H1 (cell line): ENCODE results near the gene KCTD16. TPM values are rescaled to one million over a fixed set of nuclear protein-coding genes. Genes with fewer than 3 reads are reported as not detected.

ENCODE experiments used
- CTCF ChIA-PET: fragments of 300-600 bp; sonication (Branson Sonifier 250); formaldehyde crosslinking; loops from one replicate; lab custom pipeline; 2021; ENCODE audit not compliant: partially characterized antibody; lab: Charles Lee
- POLR2A ChIA-PET: fragments of 300-600 bp; sonication (Branson Sonifier 250); formaldehyde crosslinking; loops from one replicate; lab custom pipeline; 2021; ENCODE audit warnings: inconsistent platforms; ENCODE audit not compliant: partially characterized antibody; lab: Charles Lee
- DNase-seq, 2 experiments: peaks; one replicate each; pipeline versions ENCODE4 v3.0.0 to v3.0.0-alpha.2; 2010 to 2022; ENCODE audit warnings: low spot score in 2 of 2, low read depth in 1 of 2, mixed read lengths in 1 of 2
- FAIRE-seq: peaks from 2 replicates; lab custom pipeline; 2011; peaks lifted over from hg19 to GRCh38; lab: Jason Lieb, UNC
- H2AFZ ChIP-seq: 2 replicates; pipeline ENCODE4 v1.8.1; 2012; ENCODE audit warnings: low read length, inconsistent platforms
- H2AK5ac ChIP-seq: 2 replicates; pipeline ENCODE4 v1.6.1; 2013; ENCODE audit warnings: low read depth, low read length
- H2BK120ac ChIP-seq: replicated peaks from 2 replicates; pipeline ENCODE3; 2013; ENCODE audit warnings: low read depth, low read length, inconsistent platforms
- H2BK12ac ChIP-seq: 2 replicates; pipeline ENCODE4 v1.6.1; 2013; ENCODE audit warnings: low read depth, low read length
- H2BK15ac ChIP-seq: 2 replicates; pipeline ENCODE4 v1.6.1; 2013; ENCODE audit warnings: low read length
- H2BK20ac ChIP-seq: 2 replicates; pipeline ENCODE4 v1.6.1; 2013; ENCODE audit warnings: low read length
- H2BK5ac ChIP-seq: 2 replicates; pipeline ENCODE4 v1.6.1; 2013; ENCODE audit warnings: low read depth, low read length
- H3K14ac ChIP-seq: 2 replicates; pipeline ENCODE4 v1.6.1; 2013; ENCODE audit warnings: inconsistent platforms; ENCODE audit not compliant: insufficient read length
- H3K18ac ChIP-seq: 2 replicates; pipeline ENCODE4 v1.6.1; 2013; ENCODE audit warnings: low read length; ENCODE audit errors: extremely low read depth
- H3K23ac ChIP-seq: 2 replicates; pipeline ENCODE4 v1.6.1; 2013; ENCODE audit warnings: inconsistent platforms; ENCODE audit not compliant: insufficient read length
- H3K23me2 ChIP-seq: 2 replicates; pipeline ENCODE4 v1.6.1; 2013; ENCODE audit warnings: low read depth, low read length
- H3K27ac ChIP-seq: 2 replicates; pipeline ENCODE4 v1.6.1; 2011; ENCODE audit warnings: low read depth, low read length, inconsistent platforms
- H3K27me3 ChIP-seq, 4 experiments: replicated peaks in 1 of 4; 1 replicate in 1 of 4; 2 replicates in 3 of 4; pipeline versions ENCODE4 v1.6.1 to v1.8.1; 2011 to 2013; ENCODE audit warnings: low read length in 3 of 4, mild to moderate bottlenecking in 3 of 4, inconsistent platforms in 2 of 4, mixed read lengths in 2 of 4, moderate library complexity in 1 of 4; ENCODE audit not compliant: control insufficient read depth in 3 of 4, insufficient read depth in 3 of 4; ENCODE audit errors: extremely low read depth in 1 of 4
- H3K36me3 ChIP-seq, 4 experiments: 2 replicates each; pipeline versions ENCODE4 v1.6.1 to v1.8.1; 2011 to 2013; ENCODE audit warnings: mild to moderate bottlenecking in 4 of 4, low read length in 3 of 4, moderate library complexity in 2 of 4, control low read depth in 1 of 4, inconsistent platforms in 1 of 4; ENCODE audit not compliant: insufficient read depth in 4 of 4, control insufficient read depth in 2 of 4
- H3K4ac ChIP-seq: replicated peaks from 2 replicates; pipeline ENCODE3; 2013; ENCODE audit warnings: low read length, low read depth, mixed read lengths, inconsistent platforms; ENCODE audit not compliant: insufficient read length
- H3K4me1 ChIP-seq, 4 experiments: replicated peaks in 1 of 4; 1 replicate in 1 of 4; 2 replicates in 3 of 4; pipeline versions ENCODE4 v1.6.1 to v1.8.1; 2011 to 2013; ENCODE audit warnings: low read length in 3 of 4, inconsistent platforms in 2 of 4, mixed read lengths in 1 of 4; ENCODE audit not compliant: insufficient read depth in 4 of 4, control insufficient read depth in 3 of 4
- H3K4me2 ChIP-seq, 2 experiments: 2 replicates each; pipeline versions ENCODE4 v1.6.1 to v1.8.1; 2011 to 2013; ENCODE audit warnings: low read depth in 2 of 2, low read length in 2 of 2, control low read depth in 1 of 2, inconsistent platforms in 1 of 2, mild to moderate bottlenecking in 1 of 2; ENCODE audit not compliant: insufficient read depth in 1 of 2
- H3K4me3 ChIP-seq, 4 experiments: fragments of 200-600, 300-600 bp in 1 of 4; sonication (generic), shearing (Covaris generic), sonication (Bioruptor Twin) in 1 of 4; 2 replicates each; pipeline versions ENCODE4 v1.5.1 to v1.8.1; 2011 to 2016; ENCODE audit warnings: low read length in 4 of 4, low read depth in 3 of 4, control low read depth in 2 of 4, inconsistent platforms in 2 of 4, mild to moderate bottlenecking in 2 of 4, mixed read lengths in 1 of 4, moderate library complexity in 1 of 4; ENCODE audit not compliant: insufficient read depth in 2 of 4; ENCODE audit errors: extremely low read depth in 1 of 4
- H3K56ac ChIP-seq: replicated peaks from 2 replicates; pipeline ENCODE3; 2013; ENCODE audit warnings: low read depth, mild to moderate bottlenecking, mixed read lengths, low read length, inconsistent platforms; ENCODE audit not compliant: insufficient read length
- H3K79me1 ChIP-seq: 2 replicates; pipeline ENCODE4 v1.6.1; 2013; ENCODE audit warnings: low read depth, low read length, control low read depth
- H3K79me2 ChIP-seq, 2 experiments: 2 replicates each; pipeline versions ENCODE4 v1.6.1 to v1.8.1; 2012 to 2013; ENCODE audit warnings: low read length in 2 of 2, mild to moderate bottlenecking in 2 of 2, inconsistent platforms in 1 of 2; ENCODE audit not compliant: insufficient read depth in 2 of 2, control insufficient read depth in 1 of 2
- H3K9ac ChIP-seq, 4 experiments: replicated peaks in 1 of 4; 1 replicate in 1 of 4; 2 replicates in 3 of 4; pipeline versions ENCODE4 v1.6.1 to v1.8.1; 2011 to 2013; ENCODE audit warnings: low read depth in 3 of 4, low read length in 3 of 4, control low read depth in 2 of 4, mild to moderate bottlenecking in 2 of 4, moderate library complexity in 2 of 4, inconsistent platforms in 1 of 4; ENCODE audit errors: extremely low read depth in 1 of 4
- H3K9me3 ChIP-seq, 2 experiments: 2 replicates each; pipeline versions ENCODE4 v1.6.1 to v1.8.1; 2012 to 2013; ENCODE audit warnings: mild to moderate bottlenecking in 2 of 2, moderate library complexity in 2 of 2, control low read depth in 1 of 2, inconsistent platforms in 1 of 2, low read depth in 1 of 2, low read length in 1 of 2, mixed read lengths in 1 of 2; ENCODE audit not compliant: insufficient read depth in 2 of 2
- H4K20me1 ChIP-seq, 2 experiments: replicated peaks in 1 of 2; 2 replicates each; pipeline versions ENCODE3 to v1.8.1; 2011 to 2013; ENCODE audit warnings: inconsistent platforms in 2 of 2, low read length in 2 of 2, mild to moderate bottlenecking in 1 of 2; ENCODE audit not compliant: insufficient read depth in 2 of 2, control insufficient read depth in 1 of 2
- H4K5ac ChIP-seq: 2 replicates; pipeline ENCODE4 v1.6.1; 2013; ENCODE audit warnings: low read length, low read depth, mixed read lengths, inconsistent platforms; ENCODE audit not compliant: insufficient read length
- H4K8ac ChIP-seq: 2 replicates; pipeline ENCODE4 v1.8.0; 2013; ENCODE audit warnings: mild to moderate bottlenecking, moderate library complexity, low read length, inconsistent platforms; ENCODE audit not compliant: insufficient read depth; ENCODE audit errors: extremely low read depth
- H4K91ac ChIP-seq: replicated peaks from 2 replicates; pipeline ENCODE3; 2013; ENCODE audit warnings: low read length, mixed read lengths, inconsistent platforms; ENCODE audit not compliant: insufficient read length
- ASH2L ChIP-seq: fragments of 200-600, 300-600 bp; sonication (generic); IDR thresholded peaks from one replicate; pipeline ENCODE4 v1.7.1; 2017; ENCODE audit warnings: low read length
- BCL11A ChIP-seq, 2 experiments: IDR thresholded peaks; one replicate each; pipeline ENCODE4 v1.6.1; 2011; ENCODE audit warnings: low read depth in 2 of 2, low read length in 2 of 2, mild to moderate bottlenecking in 2 of 2
- CHD1 ChIP-seq: IDR thresholded peaks from 2 replicates; pipeline ENCODE4 v1.6.1; 2012; ENCODE audit warnings: low read depth, low read length, improper control_type of control experiment
- EGR1 ChIP-seq: IDR thresholded peaks from 2 replicates; pipeline ENCODE4 v1.6.1; 2011; ENCODE audit warnings: low read depth, low read length, borderline replicate concordance
- KDM4A ChIP-seq: IDR thresholded peaks from one replicate; pipeline ENCODE4 v1.7.1; 2012; ENCODE audit warnings: low read depth, mild to moderate bottlenecking, moderate library complexity, low read length, inconsistent platforms; ENCODE audit not compliant: severe bottlenecking
- POU5F1 ChIP-seq: IDR thresholded peaks from 2 replicates; pipeline ENCODE4 v1.6.1; 2011; ENCODE audit warnings: low read depth, mild to moderate bottlenecking, low read length, moderate library complexity
- SIN3A ChIP-seq, 2 experiments: IDR thresholded peaks in 1 of 2; conservative IDR thresholded peaks in 1 of 2; 2 replicates each; pipeline ENCODE4 v1.6.1; 2011 to 2012; ENCODE audit warnings: low read length in 2 of 2, improper control_type of control experiment in 1 of 2, low read depth in 1 of 2, mild to moderate bottlenecking in 1 of 2
- SIX5 ChIP-seq: IDR thresholded peaks from 2 replicates; pipeline ENCODE4 v1.6.1; 2011; ENCODE audit warnings: mild to moderate bottlenecking, low read depth, low read length
- SRF ChIP-seq: IDR thresholded peaks from 2 replicates; pipeline ENCODE4 v1.6.1; 2011; ENCODE audit warnings: mild to moderate bottlenecking, low read depth, low read length, moderate library complexity
- TAF7 ChIP-seq: optimal IDR thresholded peaks from 2 replicates; pipeline ENCODE3; 2011; ENCODE audit warnings: low read depth, mild to moderate bottlenecking, inconsistent platforms, low read length, moderate library complexity, borderline replicate concordance
- YY1 ChIP-seq: IDR thresholded peaks from 2 replicates; pipeline ENCODE4 v1.6.1; 2011; ENCODE audit warnings: low read depth, mild to moderate bottlenecking, low read length
- WGBS, 2 experiments: shearing (Covaris generic) in 1 of 2; methylation state at CpG; one replicate each; pipeline versions ENCODE4 v1.1.6 to v1.1.7; 2013 to 2015; ENCODE audit warnings: low lambda C conversion rate in 2 of 2, mixed read lengths in 2 of 2, inconsistent platforms in 1 of 2, low coverage in 1 of 2, missing lambda C conversion rate in 1 of 2; ENCODE audit not compliant: insufficient replicate concordance in 2 of 2, insufficient coverage in 1 of 2, insufficient read length in 1 of 2; ENCODE audit errors: extremely low coverage in 1 of 2, missing lambda C conversion rate in 1 of 2; 5-methylcytosine and 5-hydroxymethylcytosine counted together
- polyA plus RNA-seq, 7 experiments: library from polyadenylated mRNA; depleted of rRNA in 3 of 7; stranded (reverse) in 5 of 7; unstranded in 2 of 7; fragments of >200 nt in 5 of 7; fragments of 200-250 nt in 2 of 7; gene quantifications; 1 replicate in 5 of 7; 2 replicates in 1 of 7; 4 replicates in 1 of 7; pipeline versions ENCODE4 v1.2.1 to v1.2.3, GENCODE V29; 2011 to 2013; ENCODE audit warnings: missing spikeins in 2 of 7, mixed read lengths in 2 of 7
- total RNA-seq: library from RNA; stranded (reverse); fragmentation: NEBNext Ultra II Directional; extraction: Animal tissue kit (Norgen Biotek cat#: 25700); gene quantifications from 2 replicates; pipeline ENCODE4 v1.2.1, GENCODE V29; 2021
- TF ChIP-seq, protein P1 (sequence below): IDR thresholded peaks from 2 replicates; pipeline ENCODE4 v1.6.1; 2012; ENCODE audit warnings: inconsistent platforms
- TF ChIP-seq, protein P2 (sequence below): IDR thresholded peaks from 2 replicates; pipeline ENCODE4 v1.6.1; 2012; ENCODE audit warnings: inconsistent platforms

The KCTD16 gene
- total and polyA plus RNA-seq, 2 of the 8 experiments (the other 6 are each of a cell fraction or from before 2014, with no cell fraction given), result 0.03 to 0.24 TPM

DNA sequence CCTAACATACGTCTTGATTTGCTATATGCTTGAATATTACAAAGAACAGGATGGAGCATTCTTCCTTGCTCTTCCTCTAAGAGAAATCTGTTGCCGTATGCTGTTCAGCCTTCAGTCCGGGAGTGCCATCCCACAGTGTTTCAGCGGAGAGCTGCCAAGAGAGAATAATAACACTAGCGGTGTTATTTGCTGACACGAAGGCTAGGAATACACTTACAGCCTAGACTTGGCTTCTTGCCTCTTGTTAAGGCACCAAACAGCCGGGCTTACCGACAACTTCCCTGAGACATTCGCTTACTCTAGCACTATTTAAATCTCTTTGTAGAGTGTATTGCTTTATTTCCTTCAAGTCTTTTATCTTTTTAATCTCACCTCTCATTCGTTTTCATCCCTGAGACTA is 31.4 kb downstream of the KCTD16 start:
- H3K27ac ChIP-seq, result no peak overlapping the region
- H3K4me1 ChIP-seq, result peaks cover 0 to 3% (median 0%) of the 10 kb centered on the region in 4 experiments; a peak in 2 of 7 replicates
- H3K4me3 ChIP-seq, result no peak overlapping the region
- FAIRE-seq (no peak), DNase-seq (no peak)
- H3K9me3 ChIP-seq, result no peaks in the 10 kb centered on the region
- H2BK15ac ChIP-seq, result no peak overlapping the region
- no peak overlapping the region for H4K5ac ChIP-seq
- no peak overlapping the region for H3K18ac ChIP-seq
- H2AK5ac ChIP-seq, result no peak overlapping the region
- H4K91ac ChIP-seq, result no peak overlapping the region
- H3K14ac ChIP-seq, result no peak overlapping the region
- H3K79me1 ChIP-seq, result no peaks in the 10 kb centered on the region
- no peak overlapping the region for H3K4me2 ChIP-seq
- H3K23me2 ChIP-seq, result 0 out of 2 replicates have a peak, but pooled peaks cover 4% of the 10 kb centered on the region
- no peak overlapping the region for H4K8ac ChIP-seq
- no peak overlapping the region for H2BK20ac ChIP-seq
- H3K4ac ChIP-seq, result no peak overlapping the region
- WGBS, 2 experiments, result 89% methylated on average over 10 of the region's 10 CpGs; no CpG with 5 or more reads in 1 of the 2 experiments
- no peaks in the 10 kb centered on the region for H3K79me2 ChIP-seq
- no peak overlapping the region for H3K23ac ChIP-seq
- ChIA-PET CTCF (interaction anchor here (0.6 to 1.3 kb wide), 2 partner anchors 11 to 280 kb away, joined by 3 to 5 read pairs; no protein-coding TSS in a partner anchor), POLR2A (no interaction called here)
- no peak overlapping the region for H2AFZ ChIP-seq
- H2BK5ac ChIP-seq, result no peak overlapping the region
- H2BK12ac ChIP-seq, result no peak overlapping the region
- H3K36me3 ChIP-seq, result no peaks in the 10 kb centered on the region
- H3K9ac ChIP-seq, result no peak overlapping the region
- H4K20me1 ChIP-seq, result no peaks in the 10 kb centered on the region
- peaks cover 0 to 10% (median 4%) of the 10 kb centered on the region in 4 experiments; a peak in 3 of 7 replicates for H3K27me3 ChIP-seq
- H2BK120ac ChIP-seq, result no peak overlapping the region
- no peak overlapping the region for H3K56ac ChIP-seq
- TF ChIP-seq KDM4A (no peak), SIX5 (no peak), EGR1 (no peak), CHD1 (no peak), YY1 (no peak), BCL11A (IDR thresholded peaks at IDR 0.05; ENCODE audit: low read depth in 2 of 2, low read length in 2 of 2) (no peak), ASH2L (no peak), POU5F1 (no peak), TAF7 (no peak), SRF (no peak), SIN3A (conservative IDR thresholded peaks at IDR 0.05 in 1 of 2, IDR thresholded peaks at IDR 0.05 in 1 of 2; ENCODE audit: low read depth in 1 of 2, low read length in 2 of 2) (no peak)
- TF ChIP-seq, protein P1, sequence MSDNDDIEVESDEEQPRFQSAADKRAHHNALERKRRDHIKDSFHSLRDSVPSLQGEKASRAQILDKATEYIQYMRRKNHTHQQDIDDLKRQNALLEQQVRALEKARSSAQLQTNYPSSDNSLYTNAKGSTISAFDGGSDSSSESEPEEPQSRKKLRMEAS, result no peak
- TF ChIP-seq, protein P2, sequence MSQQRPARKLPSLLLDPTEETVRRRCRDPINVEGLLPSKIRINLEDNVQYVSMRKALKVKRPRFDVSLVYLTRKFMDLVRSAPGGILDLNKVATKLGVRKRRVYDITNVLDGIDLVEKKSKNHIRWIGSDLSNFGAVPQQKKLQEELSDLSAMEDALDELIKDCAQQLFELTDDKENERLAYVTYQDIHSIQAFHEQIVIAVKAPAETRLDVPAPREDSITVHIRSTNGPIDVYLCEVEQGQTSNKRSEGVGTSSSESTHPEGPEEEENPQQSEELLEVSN, result no peak
